ENCODE data around the gene RANBP10. TPM values are rescaled to one million over a fixed set of nuclear protein-coding genes. Genes with fewer than 3 reads are reported as not detected.
"Not testable (repeated sequence)": the region's sequence is repeated elsewhere in the genome, so short reads cannot be mapped to it uniquely, and the experiment has no call there.

Gene RANBP10
- total RNA-seq, 1 experiment from 2014 or later: 25.5 TPM

- H3K27me3 Mint-ChIP-seq (ENCODE audit: unreplicated experiment): no peaks in the 10 kb centered on the region
- intact Hi-C loops (cut with micrococcal nuclease; ENCODE audit: unreplicated experiment): no loop called here
- no peak for TF ChIP-seq CTCF (IDR thresholded peaks at IDR 0.05; ENCODE audit: unreplicated experiment)
- no TSS peak for BruUV-seq (replicated peaks)
- no peak overlapping the region for H3K27ac Mint-ChIP-seq (ENCODE audit: unreplicated experiment)
- CTCF ChIA-PET: interaction anchor here (1.5 kb wide), 1 partner anchor 10 kb away, joined by 3 read pairs; no protein-coding TSS in a partner anchor
- peaks cover 16% of the 10 kb centered on the region for H3K36me3 Mint-ChIP-seq (ENCODE audit: insufficient read depth, unreplicated experiment)
- no peak overlapping the region for H3K4me3 Mint-ChIP-seq (ENCODE audit: low read depth, unreplicated experiment)
- H3K9me3 Mint-ChIP-seq (ENCODE audit: low read depth, unreplicated experiment): no peaks in the 10 kb centered on the region
- H3K4me1 Mint-ChIP-seq (ENCODE audit: low read depth, unreplicated experiment): no peaks in the 10 kb centered on the region
- DNase-seq: no peak
Measured at GRCh38 chr16:67752641-67753040, 53.7 kb downstream of the RANBP10 start.

GRCh38 chr16:67751331-67751730, 55.0 kb downstream of the RANBP10 start:
- CTCF ChIA-PET: interaction anchor here (0.6 to 1.5 kb wide), 2 partner anchors 9 to 584 kb away, joined by 3 read pairs; no protein-coding TSS in a partner anchor
- H3K27ac Mint-ChIP-seq (ENCODE audit: unreplicated experiment); BruUV-seq (replicated peaks); DNase-seq; H3K9me3 Mint-ChIP-seq (ENCODE audit: low read depth, unreplicated experiment); H3K4me1 Mint-ChIP-seq (ENCODE audit: low read depth, unreplicated experiment); H3K4me3 Mint-ChIP-seq (ENCODE audit: low read depth, unreplicated experiment); H3K27me3 Mint-ChIP-seq (ENCODE audit: unreplicated experiment); intact Hi-C loops (cut with micrococcal nuclease; ENCODE audit: unreplicated experiment): not testable (repeated sequence)
- H3K36me3 Mint-ChIP-seq (ENCODE audit: insufficient read depth, unreplicated experiment): peaks cover 16% of the 10 kb centered on the region

GRCh38 chr16:67750466-67750865, 55.9 kb downstream of the RANBP10 start:
- Mint-ChIP-seq H3K9me3 (ENCODE audit: low read depth, unreplicated experiment) (no peaks in the 10 kb centered on the region), H3K27ac (ENCODE audit: unreplicated experiment) (no peak overlapping the region), H3K4me1 (ENCODE audit: low read depth, unreplicated experiment) (no peaks in the 10 kb centered on the region), H3K4me3 (ENCODE audit: low read depth, unreplicated experiment) (no peak overlapping the region), H3K36me3 (ENCODE audit: insufficient read depth, unreplicated experiment) (peaks cover 16% of the 10 kb centered on the region), H3K27me3 (ENCODE audit: unreplicated experiment) (no peaks in the 10 kb centered on the region)
- no peak for DNase-seq
- no peak for TF ChIP-seq CTCF (IDR thresholded peaks at IDR 0.05; ENCODE audit: unreplicated experiment)
- intact Hi-C loops (cut with micrococcal nuclease; ENCODE audit: unreplicated experiment): no loop called here
- no TSS peak for BruUV-seq (replicated peaks)
- CTCF ChIA-PET: interaction anchor here (0.6 kb wide), 1 partner anchor 402 kb away, joined by 6 read pairs; no protein-coding TSS in a partner anchor

GRCh38 chr16:67749436-67750078, 56.8 kb downstream of the RANBP10 start:
- CTCF ChIA-PET: interaction anchor here (0.6 kb wide), 2 partner anchors 67 to 403 kb away, joined by 3 to 6 read pairs; no protein-coding TSS in a partner anchor
- Mint-ChIP-seq H3K27me3 (ENCODE audit: unreplicated experiment) (no peaks in the 10 kb centered on the region), H3K9me3 (ENCODE audit: low read depth, unreplicated experiment) (no peaks in the 10 kb centered on the region), H3K27ac (ENCODE audit: unreplicated experiment) (no peak overlapping the region), H3K36me3 (ENCODE audit: insufficient read depth, unreplicated experiment) (peaks cover 16% of the 10 kb centered on the region), H3K4me1 (ENCODE audit: low read depth, unreplicated experiment) (no peaks in the 10 kb centered on the region), H3K4me3 (ENCODE audit: low read depth, unreplicated experiment) (no peak overlapping the region)
- BruUV-seq (replicated peaks): no TSS peak
- intact Hi-C loops (cut with micrococcal nuclease; ENCODE audit: unreplicated experiment): no loop called here
- no peak for TF ChIP-seq CTCF (IDR thresholded peaks at IDR 0.05; ENCODE audit: unreplicated experiment)
- DNase-seq: no peak

- BruUV-seq (replicated peaks): no TSS peak
- Mint-ChIP-seq H3K4me1 (ENCODE audit: low read depth, unreplicated experiment) (no peaks in the 10 kb centered on the region), H3K36me3 (ENCODE audit: insufficient read depth, unreplicated experiment) (peaks cover 15% of the 10 kb centered on the region), H3K27me3 (ENCODE audit: unreplicated experiment) (no peaks in the 10 kb centered on the region), H3K9me3 (ENCODE audit: low read depth, unreplicated experiment) (no peaks in the 10 kb centered on the region), H3K4me3 (ENCODE audit: low read depth, unreplicated experiment) (no peak overlapping the region), H3K27ac (ENCODE audit: unreplicated experiment) (no peak overlapping the region)
- intact Hi-C loops (cut with micrococcal nuclease; ENCODE audit: unreplicated experiment): no loop called here
- no peak for TF ChIP-seq CTCF (IDR thresholded peaks at IDR 0.05; ENCODE audit: unreplicated experiment)
- CTCF ChIA-PET: interaction anchor here (0.6 kb wide), 1 partner anchor 68 kb away, joined by 3 read pairs; no protein-coding TSS in a partner anchor
- DNase-seq: no peak
Measured at GRCh38 chr16:67748834-67749233, 57.5 kb downstream of the RANBP10 start.

All from Calu3 (cell line).